ENCODE data around the gene HOXD3. TPM values are rescaled to one million over a fixed set of nuclear protein-coding genes. Genes with fewer than 3 reads are reported as not detected.

HOXD3 gene
- total and polyA plus RNA-seq, 9 donors: 6.7 to 18.7 (median 14.8) TPM

DNA sequence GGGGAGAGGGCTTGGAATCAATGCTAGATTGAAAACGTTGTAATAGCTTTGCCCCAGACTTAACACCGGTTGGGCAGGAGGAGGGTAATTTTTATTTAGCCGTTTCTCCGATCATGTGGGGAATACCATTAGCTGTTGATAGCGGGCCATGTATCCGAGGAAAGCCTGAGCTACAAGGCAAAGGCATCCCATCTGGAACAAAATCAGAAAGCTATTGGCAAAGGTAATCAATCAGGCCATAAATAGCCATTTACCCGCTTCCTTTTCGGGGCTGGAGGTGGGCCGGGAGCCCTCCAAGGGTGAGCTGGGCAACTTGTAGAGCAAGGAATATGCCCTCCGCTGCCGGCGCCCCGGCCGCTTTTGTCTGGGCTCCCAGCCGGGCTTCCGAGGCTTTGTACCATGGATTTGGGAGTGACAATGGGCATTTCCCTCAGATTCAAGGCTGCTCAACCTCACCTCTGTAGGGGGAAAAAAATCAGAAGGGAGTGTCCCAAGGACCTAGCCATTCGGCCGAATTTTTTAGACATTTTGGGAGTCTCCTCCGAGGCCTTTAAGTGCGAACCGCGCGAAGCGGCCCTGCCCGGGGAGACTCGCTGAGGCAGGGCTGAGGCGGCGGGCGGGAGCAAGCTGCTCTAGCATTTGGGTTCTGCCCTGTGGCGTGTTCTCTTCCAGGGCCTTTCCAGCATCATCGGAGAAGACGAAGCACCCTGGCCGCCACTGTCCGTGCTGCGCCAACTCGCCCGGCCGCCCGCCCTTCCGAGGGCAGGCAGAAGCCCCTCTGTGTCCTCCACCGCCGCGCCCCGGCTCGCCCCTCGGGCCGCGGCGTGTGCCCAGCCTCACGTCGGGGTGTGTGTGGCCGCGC lies 35.7 kb upstream of the HOXD3 start:
- WGBS, 3 donors: 29 to 45% (median 37%) methylated on average over 53 of the region's 53 CpGs
- Histone ChIP-seq H3K4me3 (peak overlapping the region; percentile 76), H3K27ac (peak overlapping the region; percentile 87 to 92), H3K9me3 (no peaks in the 10 kb centered on the region), H3K4me1 (ENCODE audit: insufficient read depth) (no peaks in the 10 kb centered on the region), H3K27me3 (no peaks in the 10 kb centered on the region), H3K36me3 (no peaks in the 10 kb centered on the region)
- intact Hi-C loops (cut with DNase I): loop anchor here in 1 of 4 donors (5.0 to 10.0 kb wide), 2 partner anchors 693 to 1091 kb away; partner anchors contain the start of gene HNRNPA3
- TF ChIP-seq EP300 (IDR thresholded peaks at IDR 0.05) (no peak), POLR2A (IDR thresholded peaks at IDR 0.05) (no peak)
- TF ChIP-seq, protein P1, sequence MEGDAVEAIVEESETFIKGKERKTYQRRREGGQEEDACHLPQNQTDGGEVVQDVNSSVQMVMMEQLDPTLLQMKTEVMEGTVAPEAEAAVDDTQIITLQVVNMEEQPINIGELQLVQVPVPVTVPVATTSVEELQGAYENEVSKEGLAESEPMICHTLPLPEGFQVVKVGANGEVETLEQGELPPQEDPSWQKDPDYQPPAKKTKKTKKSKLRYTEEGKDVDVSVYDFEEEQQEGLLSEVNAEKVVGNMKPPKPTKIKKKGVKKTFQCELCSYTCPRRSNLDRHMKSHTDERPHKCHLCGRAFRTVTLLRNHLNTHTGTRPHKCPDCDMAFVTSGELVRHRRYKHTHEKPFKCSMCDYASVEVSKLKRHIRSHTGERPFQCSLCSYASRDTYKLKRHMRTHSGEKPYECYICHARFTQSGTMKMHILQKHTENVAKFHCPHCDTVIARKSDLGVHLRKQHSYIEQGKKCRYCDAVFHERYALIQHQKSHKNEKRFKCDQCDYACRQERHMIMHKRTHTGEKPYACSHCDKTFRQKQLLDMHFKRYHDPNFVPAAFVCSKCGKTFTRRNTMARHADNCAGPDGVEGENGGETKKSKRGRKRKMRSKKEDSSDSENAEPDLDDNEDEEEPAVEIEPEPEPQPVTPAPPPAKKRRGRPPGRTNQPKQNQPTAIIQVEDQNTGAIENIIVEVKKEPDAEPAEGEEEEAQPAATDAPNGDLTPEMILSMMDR (IDR thresholded peaks at IDR 0.05): no peak
- peak in 1 of 5 donors; percentile 33 for DNase-seq

DNA sequence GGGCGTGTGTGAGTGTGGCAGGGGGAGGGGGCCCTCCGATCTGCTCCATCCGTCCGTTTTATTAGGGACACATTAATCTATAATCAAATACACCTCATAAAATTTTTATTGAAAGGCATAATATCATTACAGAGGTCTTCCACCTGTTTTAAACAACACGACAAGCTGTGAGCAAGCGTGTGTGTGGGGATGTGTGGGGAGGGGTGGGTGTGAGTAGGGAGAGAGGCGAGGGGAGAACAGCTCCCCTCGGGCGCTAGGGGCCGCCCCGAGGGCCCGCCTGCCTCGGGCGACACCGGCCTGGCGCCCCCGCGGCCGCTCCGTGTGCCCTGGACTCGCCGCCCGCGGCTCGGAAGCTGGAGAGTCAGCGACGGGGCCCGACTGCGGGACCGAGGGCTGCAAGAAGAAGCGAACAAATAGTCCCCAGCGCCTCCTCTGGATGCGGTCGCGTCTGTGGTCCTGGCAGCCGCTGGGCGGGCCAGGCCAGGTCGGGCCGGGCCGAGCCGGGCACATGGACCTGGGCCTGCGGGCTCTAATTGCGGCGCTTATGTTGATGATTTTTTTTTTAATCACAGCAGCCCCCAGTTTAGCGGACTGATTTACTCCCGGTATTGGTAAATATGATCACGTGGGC lies 34.9 kb upstream of the HOXD3 start:
- WGBS, 3 donors: 1% methylated on average over 47 of the region's 47 CpGs
- peak overlapping the region; percentile 87 to 92 for H3K27ac ChIP-seq
- intact Hi-C loops (cut with DNase I): loop anchor here in 1 of 4 donors (5.0 to 10.0 kb wide), 2 partner anchors 693 to 1090 kb away; partner anchors contain the start of gene HNRNPA3
- TF ChIP-seq POLR2A (IDR thresholded peaks at IDR 0.05): no peak
- TF ChIP-seq EP300 (IDR thresholded peaks at IDR 0.05): no peak
- TF ChIP-seq, protein P1 (IDR thresholded peaks at IDR 0.05): no peak
- H3K4me1 ChIP-seq (ENCODE audit: insufficient read depth): no peaks in the 10 kb centered on the region
- H3K4me3 ChIP-seq: peak overlapping the region; percentile 76
- H3K27me3 ChIP-seq: no peaks in the 10 kb centered on the region
- H3K36me3 ChIP-seq: no peaks in the 10 kb centered on the region
- no peak for DNase-seq
- H3K9me3 ChIP-seq: no peaks in the 10 kb centered on the region

DNA sequence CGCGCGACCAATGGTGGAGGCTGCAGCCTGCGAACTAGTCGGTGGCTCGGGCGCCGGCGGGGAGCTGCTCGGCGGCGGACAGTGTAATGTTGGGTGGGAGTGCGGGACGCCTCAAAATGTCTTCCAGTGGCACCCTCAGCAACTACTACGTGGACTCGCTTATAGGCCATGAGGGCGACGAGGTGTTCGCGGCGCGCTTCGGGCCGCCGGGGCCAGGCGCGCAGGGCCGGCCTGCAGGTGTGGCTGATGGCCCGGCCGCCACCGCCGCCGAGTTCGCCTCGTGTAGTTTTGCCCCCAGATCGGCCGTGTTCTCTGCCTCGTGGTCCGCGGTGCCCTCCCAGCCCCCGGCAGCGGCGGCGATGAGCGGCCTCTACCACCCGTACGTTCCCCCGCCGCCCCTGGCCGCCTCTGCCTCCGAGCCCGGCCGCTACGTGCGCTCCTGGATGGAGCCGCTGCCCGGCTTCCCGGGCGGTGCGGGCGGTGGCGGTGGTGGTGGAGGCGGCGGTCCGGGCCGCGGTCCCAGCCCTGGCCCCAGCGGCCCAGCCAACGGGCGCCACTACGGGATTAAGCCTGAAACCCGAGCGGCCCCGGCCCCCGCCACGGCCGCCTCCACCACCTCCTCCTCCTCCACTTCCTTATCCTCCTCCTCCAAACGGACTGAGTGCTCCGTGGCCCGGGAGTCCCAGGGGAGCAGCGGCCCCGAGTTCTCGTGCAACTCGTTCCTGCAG lies 34.3 kb upstream of the HOXD3 start, which contains the start of gene HOXD9:
Gene HOXD9 (plus strand): TSS at position 37 of the 728 bp plus-strand sequence. CDS start 50 bp downstream, at position 87.
- TF ChIP-seq, protein P1 (IDR thresholded peaks at IDR 0.05): no peak
- TF ChIP-seq EP300 (IDR thresholded peaks at IDR 0.05) (no peak), POLR2A (IDR thresholded peaks at IDR 0.05) (peak; percentile 68)
- peak; percentile 82 to 89 (median 87) for DNase-seq
- no peaks in the 10 kb centered on the region for H3K9me3 ChIP-seq
- no peaks in the 10 kb centered on the region for H3K27me3 ChIP-seq
- H3K4me3 ChIP-seq: peak within 1 kb of the TSS; percentile 76
- intact Hi-C loops (cut with DNase I): loop anchor here in 1 of 4 donors (5.0 to 10.0 kb wide), 2 partner anchors 692 to 1089 kb away; partner anchors contain the start of gene HNRNPA3
- H3K4me1 ChIP-seq (ENCODE audit: insufficient read depth): no peaks in the 10 kb centered on the region
- WGBS, 3 donors: 0 to 2% (median 0%) methylated on average over 70 to 84 of the region's 84 CpGs
- H3K27ac ChIP-seq: peak within 1 kb of the TSS; percentile 87 to 92
- H3K36me3 ChIP-seq: no peaks in the 10 kb centered on the region
